ENCODE data around the gene HNRNPL.

GRCh38 chr19:38838208-38838985 lies 11.4 kb downstream of the HNRNPL start:
- TF ChIP-seq CTCF (IDR thresholded peaks at IDR 0.05; ENCODE audit: low read depth, low read length, poor library complexity, severe bottlenecking), result no peak
- no peak for TF ChIP-seq EZH2phosphoT487 (IDR thresholded peaks at IDR 0.05; ENCODE audit: borderline replicate concordance, low read length)
